GM21576 (cell line): ENCODE results near the gene GOLGA6L10.
"Not testable (repeated sequence)": the region's sequence is repeated elsewhere in the genome, so short reads cannot be mapped to it uniquely, and the experiment has no call there.

Experiments used
- ATAC-seq: cut with Tn5 transposase; IDR thresholded peaks from one replicate; pipeline ENCODE4 v1.9.1; 2021; ENCODE audit warnings: mild to moderate bottlenecking, moderate library complexity; ENCODE audit not compliant: unreplicated experiment

GOLGA6L10 gene

GRCh38 chr15:82319522-82320278 lies 29.6 kb downstream of the GOLGA6L10 start:
- not testable (repeated sequence) for ATAC-seq

- ATAC-seq: not testable (repeated sequence)
Measured at GRCh38 chr15:82318281-82318680, 31.0 kb downstream of the GOLGA6L10 start.

GRCh38 chr15:82317516-82317915 lies 31.8 kb downstream of the GOLGA6L10 start:
- ATAC-seq: not testable (repeated sequence)

GRCh38 chr15:82317091-82317489 lies 32.2 kb downstream of the GOLGA6L10 start:
- no peak for ATAC-seq

- not testable (repeated sequence) for ATAC-seq
Measured at GRCh38 chr15:82316247-82317090, 32.8 kb downstream of the GOLGA6L10 start.

- no peak for ATAC-seq
Measured at GRCh38 chr15:82315519-82316246, 33.6 kb downstream of the GOLGA6L10 start.

GRCh38 chr15:82314769-82315518 lies 34.3 kb downstream of the GOLGA6L10 start:
- ATAC-seq: no peak

GRCh38 chr15:82313951-82314768 lies 35.1 kb downstream of the GOLGA6L10 start:
- not testable (repeated sequence) for ATAC-seq

GRCh38 chr15:82313446-82313845 lies 35.8 kb downstream of the GOLGA6L10 start:
- no peak for ATAC-seq

- no peak for ATAC-seq
Measured at GRCh38 chr15:82312586-82313349, 36.5 kb downstream of the GOLGA6L10 start.

- ATAC-seq: not testable (repeated sequence)
Measured at GRCh38 chr15:82311321-82311720, 38.0 kb downstream of the GOLGA6L10 start.

- no peak for ATAC-seq
Measured at GRCh38 chr15:82309802-82310201, 39.5 kb downstream of the GOLGA6L10 start.

GRCh38 chr15:82307714-82308081 lies 41.6 kb downstream of the GOLGA6L10 start:
- ATAC-seq: no peak

GRCh38 chr15:82306791-82307713 lies 42.2 kb downstream of the GOLGA6L10 start:
- no peak for ATAC-seq

- no peak for ATAC-seq
Measured at GRCh38 chr15:82305621-82306048, 43.6 kb downstream of the GOLGA6L10 start.

- no peak for ATAC-seq
Measured at GRCh38 chr15:82304778-82305090, 44.5 kb downstream of the GOLGA6L10 start.

GRCh38 chr15:82303956-82304777 lies 45.1 kb downstream of the GOLGA6L10 start:
- ATAC-seq: no peak
